Neural crest cell (in vitro differentiated cells): Measurements from ENCODE around the gene FBLN1. TPM values are rescaled to one million over a fixed set of nuclear protein-coding genes. Genes with fewer than 3 reads are reported as not detected.
A peak's percentile ranks its signal among the peaks of the same experiment; 100 is the strongest.

Source experiments
- DNase-seq: peaks from one replicate; pipeline ENCODE4 v3.0.0; 2021; ENCODE audit warnings: low read depth, mixed read lengths, low spot score
- H3K27ac Mint-ChIP-seq: one replicate; pipeline ENCODE4 v1.8.0; 2021; ENCODE audit warnings: mild to moderate bottlenecking, mixed read lengths; ENCODE audit not compliant: unreplicated experiment
- H3K27me3 Mint-ChIP-seq: 2 replicates; pipeline ENCODE4 v1.8.0; 2021; ENCODE audit warnings: low read depth, mild to moderate bottlenecking, mixed read lengths
- H3K36me3 Mint-ChIP-seq: 2 replicates; pipeline ENCODE4 v1.8.0; 2021; ENCODE audit warnings: low read depth, mild to moderate bottlenecking, mixed read lengths
- H3K4me1 Mint-ChIP-seq: 2 replicates; pipeline ENCODE4 v1.8.0; 2021; ENCODE audit warnings: mixed read lengths
- H3K4me3 Mint-ChIP-seq: one replicate; pipeline ENCODE4 v1.8.0; 2021; ENCODE audit warnings: mild to moderate bottlenecking, mixed read lengths
- H3K9me3 Mint-ChIP-seq: 2 replicates; pipeline ENCODE4 v1.8.0; 2021; ENCODE audit warnings: mixed read lengths
- total RNA-seq: library from RNA; stranded (reverse); gene quantifications from 2 replicates; pipeline ENCODE4 v1.2.1, GENCODE V29; 2021
- TF ChIP-seq, protein P1 (sequence below): fragments of 200-600 bp; sonication (generic); conservative IDR thresholded peaks from 2 replicates; pipeline ENCODE4 v1.5.0; 2021; ENCODE audit warnings: antibody characterized with exemption, mild to moderate bottlenecking

The FBLN1 gene
- total RNA-seq, 1 donor from 2014 or later: 163 TPM

- H3K4me1 Mint-ChIP-seq: peaks cover 20% of the 10 kb centered on the region
- TF ChIP-seq, protein P1, sequence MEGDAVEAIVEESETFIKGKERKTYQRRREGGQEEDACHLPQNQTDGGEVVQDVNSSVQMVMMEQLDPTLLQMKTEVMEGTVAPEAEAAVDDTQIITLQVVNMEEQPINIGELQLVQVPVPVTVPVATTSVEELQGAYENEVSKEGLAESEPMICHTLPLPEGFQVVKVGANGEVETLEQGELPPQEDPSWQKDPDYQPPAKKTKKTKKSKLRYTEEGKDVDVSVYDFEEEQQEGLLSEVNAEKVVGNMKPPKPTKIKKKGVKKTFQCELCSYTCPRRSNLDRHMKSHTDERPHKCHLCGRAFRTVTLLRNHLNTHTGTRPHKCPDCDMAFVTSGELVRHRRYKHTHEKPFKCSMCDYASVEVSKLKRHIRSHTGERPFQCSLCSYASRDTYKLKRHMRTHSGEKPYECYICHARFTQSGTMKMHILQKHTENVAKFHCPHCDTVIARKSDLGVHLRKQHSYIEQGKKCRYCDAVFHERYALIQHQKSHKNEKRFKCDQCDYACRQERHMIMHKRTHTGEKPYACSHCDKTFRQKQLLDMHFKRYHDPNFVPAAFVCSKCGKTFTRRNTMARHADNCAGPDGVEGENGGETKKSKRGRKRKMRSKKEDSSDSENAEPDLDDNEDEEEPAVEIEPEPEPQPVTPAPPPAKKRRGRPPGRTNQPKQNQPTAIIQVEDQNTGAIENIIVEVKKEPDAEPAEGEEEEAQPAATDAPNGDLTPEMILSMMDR: no peak
- no peaks in the 10 kb centered on the region for H3K9me3 Mint-ChIP-seq
- no peak overlapping the region for H3K27ac Mint-ChIP-seq
- H3K4me3 Mint-ChIP-seq: no peak overlapping the region
- H3K27me3 Mint-ChIP-seq: no peaks in the 10 kb centered on the region
- DNase-seq: no peak
- peaks cover 29% of the 10 kb centered on the region for H3K36me3 Mint-ChIP-seq
Measured at GRCh38 chr22:45547016-45547345, 44.3 kb downstream of the FBLN1 start.

- H3K4me1 Mint-ChIP-seq: peaks cover 22% of the 10 kb centered on the region
- H3K27me3 Mint-ChIP-seq: no peaks in the 10 kb centered on the region
- H3K4me3 Mint-ChIP-seq: no peak overlapping the region
- H3K9me3 Mint-ChIP-seq: no peaks in the 10 kb centered on the region
- H3K27ac Mint-ChIP-seq: no peak overlapping the region
- TF ChIP-seq, protein P1: no peak
- peaks cover 29% of the 10 kb centered on the region for H3K36me3 Mint-ChIP-seq
- no peak for DNase-seq
Measured at GRCh38 chr22:45547731-45548130, 45.0 kb downstream of the FBLN1 start.

GRCh38 chr22:45548247-45548840 is 45.7 kb downstream of the FBLN1 start:
- peaks cover 29% of the 10 kb centered on the region for H3K36me3 Mint-ChIP-seq
- TF ChIP-seq, protein P1: no peak
- H3K4me1 Mint-ChIP-seq: peaks cover 24% of the 10 kb centered on the region
- no peaks in the 10 kb centered on the region for H3K27me3 Mint-ChIP-seq
- no peak for DNase-seq
- H3K27ac Mint-ChIP-seq: no peak overlapping the region
- H3K9me3 Mint-ChIP-seq: no peaks in the 10 kb centered on the region
- H3K4me3 Mint-ChIP-seq: no peak overlapping the region

- peaks cover 32% of the 10 kb centered on the region for H3K36me3 Mint-ChIP-seq
- H3K4me1 Mint-ChIP-seq: peaks cover 26% of the 10 kb centered on the region
- no peaks in the 10 kb centered on the region for H3K27me3 Mint-ChIP-seq
- no peaks in the 10 kb centered on the region for H3K9me3 Mint-ChIP-seq
- no peak for DNase-seq
- H3K4me3 Mint-ChIP-seq: no peak overlapping the region
- TF ChIP-seq, protein P1: peak; percentile 42
- peak overlapping the region; percentile 62 for H3K27ac Mint-ChIP-seq
Measured at GRCh38 chr22:45548991-45549761, 46.5 kb downstream of the FBLN1 start.

DNA sequence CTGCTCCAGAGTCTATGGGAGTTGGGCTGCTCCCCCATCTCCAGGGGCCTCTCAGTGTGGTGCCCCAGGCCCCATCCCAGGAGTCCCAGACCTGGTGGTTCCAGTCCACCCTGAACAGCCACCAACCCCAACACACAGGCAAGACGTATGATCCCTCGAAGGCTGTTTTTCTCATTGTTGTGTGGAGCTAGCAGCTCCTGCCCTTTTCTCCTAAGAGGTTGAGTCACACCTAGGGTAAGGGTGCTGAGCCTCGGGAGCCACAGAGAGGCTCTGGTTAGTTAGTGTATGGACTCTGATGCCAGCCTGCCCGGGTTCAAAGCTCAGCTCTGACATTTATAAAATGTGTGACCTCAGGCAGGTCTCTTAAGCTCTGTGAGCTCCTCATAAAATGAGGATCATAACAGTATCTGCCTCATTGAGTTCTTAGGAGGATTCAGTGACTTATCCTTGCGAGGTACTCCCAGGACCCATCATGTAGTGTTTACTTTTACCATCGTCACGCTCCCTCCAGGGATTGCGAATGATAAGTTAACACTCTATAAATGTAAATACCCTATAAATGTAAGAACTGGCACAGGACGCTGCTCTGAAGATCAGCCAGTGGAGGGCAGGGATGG is 47.2 kb downstream of the FBLN1 start:
- H3K27me3 Mint-ChIP-seq: no peaks in the 10 kb centered on the region
- no peaks in the 10 kb centered on the region for H3K9me3 Mint-ChIP-seq
- H3K36me3 Mint-ChIP-seq: peaks cover 32% of the 10 kb centered on the region
- no peak overlapping the region for H3K27ac Mint-ChIP-seq
- TF ChIP-seq, protein P1: no peak
- DNase-seq: no peak
- peaks cover 26% of the 10 kb centered on the region for H3K4me1 Mint-ChIP-seq
- H3K4me3 Mint-ChIP-seq: no peak overlapping the region
